Bronchial epithelial cell (primary cell): ENCODE measurements around the gene SKA3. TPM values are rescaled to one million over a fixed set of nuclear protein-coding genes. Genes with fewer than 3 reads are reported as not detected.

ENCODE experiments used
- DNase-seq: peaks from one replicate; pipeline ENCODE4 v3.0.0-alpha.2; 2010; ENCODE audit warnings: low read depth
- FAIRE-seq: peaks from 2 replicates; lab custom pipeline; 2011; peaks lifted over from hg19 to GRCh38; lab: Jason Lieb, UNC
- H3K27me3 ChIP-seq: 2 replicates; pipeline ENCODE4 v1.5.1; 2011; ENCODE audit warnings: low read length; ENCODE audit not compliant: control insufficient read depth, insufficient read depth
- H3K36me3 ChIP-seq: 2 replicates; pipeline ENCODE4 v1.5.1; 2011; ENCODE audit warnings: low read length; ENCODE audit not compliant: control insufficient read depth, insufficient read depth
- H3K4me3 ChIP-seq: 2 replicates; pipeline ENCODE4 v1.5.1; 2011; ENCODE audit warnings: mild to moderate bottlenecking, low read depth, low read length, control low read depth
- CTCF ChIP-seq: IDR thresholded peaks from 2 replicates; pipeline ENCODE4 v1.5.1; 2011; ENCODE audit warnings: mild to moderate bottlenecking, moderate library complexity, low read length, control low read depth, inconsistent platforms; ENCODE audit not compliant: insufficient read depth, severe bottlenecking
- total RNA-seq: library from RNA; depleted of rRNA; stranded (reverse); fragments of >200 nt; gene quantifications from 2 replicates; pipeline ENCODE4 v1.2.1, GENCODE V29; 2014

Gene SKA3
- total RNA-seq, 1 donor from 2014 or later: 1.8 TPM

- Histone ChIP-seq H3K36me3 (no peaks in the 10 kb centered on the region), H3K27me3 (no peaks in the 10 kb centered on the region), H3K4me3 (no peak overlapping the region)
- FAIRE-seq (no peak), DNase-seq (peak; percentile 65)
- no peak for TF ChIP-seq CTCF
Measured at GRCh38 chr13:21164631-21165030, 11.7 kb downstream of the SKA3 start.

DNA sequence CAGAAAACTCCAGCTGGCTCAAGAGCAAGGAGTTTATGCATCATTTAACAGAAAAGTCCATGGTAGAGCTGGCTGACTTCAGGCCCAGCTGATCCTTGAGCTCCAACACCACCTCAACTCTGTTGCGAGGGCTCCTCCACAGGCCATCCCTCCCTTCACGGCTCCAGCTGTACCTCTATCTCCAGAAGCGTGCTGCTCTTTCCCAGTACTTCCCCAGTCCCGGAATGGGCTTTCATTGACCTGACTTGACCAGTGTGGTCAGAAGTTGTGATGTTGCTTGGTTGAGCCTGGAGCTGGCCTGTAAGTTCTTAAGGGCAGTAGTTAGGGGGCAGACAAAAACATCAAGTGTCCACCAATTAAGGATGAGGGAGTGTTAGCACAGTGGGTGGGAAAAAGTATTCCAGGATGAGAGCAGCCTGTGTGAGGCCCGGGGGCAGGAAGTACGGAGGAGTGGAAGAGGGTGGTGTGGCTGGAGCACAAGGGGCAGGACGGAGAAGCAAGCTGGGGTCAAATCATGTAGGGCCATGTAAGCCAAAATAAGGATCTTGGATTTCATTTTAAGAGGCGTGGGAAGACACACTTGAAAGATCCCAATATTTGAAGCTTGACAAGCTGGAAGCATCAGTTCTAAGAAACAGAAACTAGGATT is 24.0 kb downstream of the SKA3 start:
- no peak for FAIRE-seq

DNA sequence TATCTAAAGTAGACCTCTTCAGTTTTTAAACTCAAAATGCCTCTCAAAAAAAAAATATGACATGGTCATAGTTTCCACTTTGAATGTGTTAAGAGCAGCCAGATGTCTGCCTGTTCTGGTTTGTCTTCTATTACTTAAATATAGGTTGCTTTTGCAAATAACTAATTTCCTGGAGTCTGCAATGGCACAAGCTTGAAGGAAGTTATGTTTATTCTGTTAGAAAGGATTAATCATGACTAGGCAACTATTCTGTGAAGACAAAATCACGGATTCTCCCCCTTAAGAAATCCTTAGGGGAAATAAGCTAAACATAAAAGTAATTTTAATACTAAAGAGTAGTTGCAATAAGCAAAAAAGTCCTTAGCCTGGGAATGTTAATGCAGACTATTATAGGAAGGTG is 26.3 kb downstream of the SKA3 start:
- TF ChIP-seq CTCF: no peak
- FAIRE-seq: no peak
- H3K36me3 ChIP-seq: peaks cover 1% of the 10 kb centered on the region

More for the DNA sequence above, 24.0 kb downstream of the SKA3 start:
- Histone ChIP-seq H3K4me3 (no peak overlapping the region), H3K36me3 (no peaks in the 10 kb centered on the region), H3K27me3 (no peaks in the 10 kb centered on the region)
- no peak for TF ChIP-seq CTCF
- DNase-seq: no peak

GRCh38 chr13:21149568-21149967 is 26.8 kb downstream of the SKA3 start:
- FAIRE-seq (no peak), DNase-seq (no peak)
- Histone ChIP-seq H3K27me3 (no peaks in the 10 kb centered on the region), H3K36me3 (peaks cover 1% of the 10 kb centered on the region), H3K4me3 (no peak overlapping the region)
- no peak for TF ChIP-seq CTCF

More for the DNA sequence above, 26.3 kb downstream of the SKA3 start:
- no peak for DNase-seq
- Histone ChIP-seq H3K27me3 (no peaks in the 10 kb centered on the region), H3K4me3 (no peak overlapping the region)

- Histone ChIP-seq H3K27me3 (no peaks in the 10 kb centered on the region), H3K36me3 (peaks cover 1% of the 10 kb centered on the region), H3K4me3 (no peak overlapping the region)
- FAIRE-seq (no peak), DNase-seq (no peak)
- TF ChIP-seq CTCF: no peak
Measured at GRCh38 chr13:21148557-21149258, 27.6 kb downstream of the SKA3 start.

DNA sequence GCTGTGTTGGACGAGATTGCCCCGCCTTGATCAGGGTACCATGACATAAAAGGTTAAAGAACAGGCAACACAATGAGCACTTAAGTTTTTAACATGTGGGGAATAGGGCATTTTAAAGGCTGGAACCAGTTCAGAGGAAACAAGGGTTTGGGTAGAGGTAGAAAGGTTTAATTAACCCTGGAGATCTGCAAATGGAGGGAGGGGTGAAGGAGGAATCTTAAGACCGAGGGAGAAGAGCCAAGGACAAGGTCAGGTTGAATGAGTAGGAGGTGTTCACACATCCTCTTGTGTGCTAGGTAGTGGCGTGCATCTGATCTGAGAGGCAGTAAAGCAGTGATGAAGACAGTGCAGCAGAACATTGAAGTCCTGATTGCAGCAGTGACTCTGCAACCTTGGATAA is 28.5 kb downstream of the SKA3 start:
- Histone ChIP-seq H3K27me3 (no peaks in the 10 kb centered on the region), H3K4me3 (no peak overlapping the region), H3K36me3 (peaks cover 4% of the 10 kb centered on the region)
- no peak for TF ChIP-seq CTCF
- FAIRE-seq (no peak), DNase-seq (no peak)
